Motor neuron (in vitro differentiated cells): Measurements from ENCODE around the gene KRT76. TPM values are rescaled to one million over a fixed set of nuclear protein-coding genes. Genes with fewer than 3 reads are reported as not detected.
A peak's percentile ranks its signal among the peaks of the same experiment; 100 is the strongest.
"Not testable (repeated sequence)": the region's sequence is repeated elsewhere in the genome, so short reads cannot be mapped to it uniquely, and the experiment has no call there.

Source experiments
- ATAC-seq, 8 experiments: fragments of 200-7000 bp; cut with Tn5 transposase; replicated peaks in 6 of 8; 2 replicates each; pipeline ENCODE4 v1.8.0; 2021; ENCODE audit warnings: mild to moderate bottlenecking in 8 of 8, moderate library complexity in 8 of 8
- H3K27ac ChIP-seq, 2 donors: fragments of 250-450 bp; sonication (Bioruptor Pico); 2 replicates each; pipeline ENCODE4 v1.9.0; 2021; ENCODE audit warnings: antibody characterized with exemption in 2 of 2, mild to moderate bottlenecking in 2 of 2, moderate library complexity in 1 of 2
- H3K4me1 ChIP-seq, 2 donors: fragments of 250-450 bp; sonication (Bioruptor Pico); replicated peaks in 1 of 2; 2 replicates each; pipeline ENCODE4 v1.6.1; 2021; ENCODE audit warnings: antibody characterized with exemption in 2 of 2, mild to moderate bottlenecking in 2 of 2, moderate library complexity in 1 of 2
- H3K4me3 ChIP-seq, 5 donors: fragments of 250-450 bp; sonication (Bioruptor Pico); 2 replicates each; pipeline ENCODE4 v1.9.0; 2021; ENCODE audit warnings: antibody characterized with exemption in 5 of 5, mild to moderate bottlenecking in 5 of 5, moderate library complexity in 4 of 5
- WGBS, 10 experiments: fragments of 450-650 bp; shearing (Covaris generic); methylation state at CpG; one replicate each; pipeline ENCODE4 v1.0.0; 2022; 5-methylcytosine and 5-hydroxymethylcytosine counted together
- in situ Hi-C, 9 experiments: fragments of 400-800 bp; cut with MboI; loops; one replicate each; pipeline ENCODE4 v1.15.0; 2021; ENCODE audit warnings: low sequenced_read_pairs in 9 of 9, low pct_unique_long_range_greater_than_20kb in 2 of 9; ENCODE audit not compliant: unreplicated experiment in 9 of 9
- total RNA-seq, 8 experiments: library from RNA; unstranded; fragments of 300-600 nt; gene quantifications; 2 replicates each; pipeline versions ENCODE4 v1.2.3 to v1.2.4, GENCODE V29; 2022

The KRT76 gene
- total RNA-seq, 8 experiments from 2014 or later = 0.08 to 0.38 (median 0.14) TPM; not detected in 3

DNA sequence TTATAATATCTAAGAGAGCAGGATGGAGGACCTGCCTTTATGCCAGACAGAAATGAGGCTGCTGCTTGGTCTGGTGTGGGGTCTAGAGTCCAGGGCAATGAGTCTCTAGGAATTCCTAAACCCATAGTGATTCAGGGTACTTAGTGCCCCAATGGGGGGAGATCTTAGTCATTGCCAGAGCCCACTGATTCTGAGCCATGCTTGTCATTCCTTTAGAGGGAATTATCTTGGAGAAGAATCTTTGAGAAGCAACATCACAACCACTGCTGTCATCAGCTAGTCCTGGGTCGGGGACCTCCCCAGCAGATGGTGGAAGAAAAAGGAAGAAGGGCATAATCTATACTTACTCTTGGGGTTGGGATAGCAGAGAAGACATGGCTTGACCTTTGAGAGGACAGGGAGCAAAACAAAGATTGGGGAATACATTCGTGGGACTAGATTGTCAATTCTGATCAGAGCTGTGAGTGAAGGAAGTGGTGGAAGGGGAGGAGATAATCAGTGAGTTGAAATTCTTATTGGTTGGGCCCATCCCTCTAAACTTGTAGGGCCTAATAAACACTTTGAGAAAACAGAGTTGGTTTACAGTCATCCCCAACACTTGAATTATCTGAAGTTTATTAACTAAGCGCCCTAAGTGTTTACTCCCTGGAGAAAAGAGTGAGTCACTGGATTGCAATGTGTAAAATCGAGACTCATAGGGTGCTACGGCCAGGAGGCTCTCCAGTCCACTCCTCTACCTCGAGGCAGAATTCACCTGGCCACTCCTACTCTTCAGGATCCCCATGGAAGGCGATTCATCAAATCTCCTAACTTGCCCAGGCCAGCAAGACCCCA is 21.7 kb upstream of the KRT76 start:
- H3K27ac ChIP-seq = no peak overlapping the region
- 0 to 83% (median 33%) methylated on average over 1 to 6 of the region's 7 CpGs; no CpG with 5 or more reads in 1 of the 10 experiments for WGBS, 10 experiments
- in situ Hi-C loops = no loop called here
- peak in 1 of 8 experiments; percentile 8 for ATAC-seq
- H3K4me3 ChIP-seq = no peak overlapping the region
- H3K4me1 ChIP-seq = peaks cover 0 to 2% of the 10 kb centered on the region in 2 donors

DNA sequence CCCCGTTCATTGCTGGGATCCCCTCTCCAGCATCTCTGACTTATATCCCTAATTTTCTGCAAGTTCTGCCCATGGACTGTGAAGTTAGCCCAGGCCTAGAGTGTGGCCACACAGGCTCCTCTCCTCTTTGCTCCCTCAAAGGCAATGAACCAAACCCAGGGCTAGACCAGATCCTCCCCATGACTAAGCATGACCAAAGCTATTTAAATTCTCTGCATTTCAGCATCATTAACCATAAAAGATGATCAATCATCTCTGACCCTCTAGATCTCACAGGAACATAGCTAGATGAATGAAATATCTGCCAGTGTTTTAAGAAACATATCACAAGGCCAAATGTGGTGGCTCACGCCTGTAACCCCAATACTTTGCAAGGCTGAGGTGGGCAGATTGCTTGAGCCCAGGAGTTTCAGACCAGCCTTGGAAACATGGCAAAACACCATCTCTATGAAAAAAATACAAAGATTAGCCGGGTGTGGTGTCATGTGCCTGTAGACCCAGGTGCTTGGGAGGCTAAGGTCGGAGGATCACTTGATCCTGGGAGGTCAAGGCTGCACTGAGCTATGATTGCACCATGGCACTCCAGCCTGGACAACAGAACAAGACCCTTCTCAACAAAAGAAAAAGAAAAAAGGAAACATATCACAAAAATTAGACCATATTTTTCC is 21.0 kb upstream of the KRT76 start:
- no peak overlapping the region for H3K27ac ChIP-seq
- peaks cover 0 to 2% of the 10 kb centered on the region in 2 donors for H3K4me1 ChIP-seq
- H3K4me3 ChIP-seq = no peak overlapping the region
- in situ Hi-C loops = no loop called here
- 25 to 90% (median 70%) methylated on average over 1 to 4 of the region's 4 CpGs; no CpG with 5 or more reads in 3 of the 10 experiments for WGBS, 10 experiments
- ATAC-seq = peak in 2 of 8 experiments; percentile 76 to 77

DNA sequence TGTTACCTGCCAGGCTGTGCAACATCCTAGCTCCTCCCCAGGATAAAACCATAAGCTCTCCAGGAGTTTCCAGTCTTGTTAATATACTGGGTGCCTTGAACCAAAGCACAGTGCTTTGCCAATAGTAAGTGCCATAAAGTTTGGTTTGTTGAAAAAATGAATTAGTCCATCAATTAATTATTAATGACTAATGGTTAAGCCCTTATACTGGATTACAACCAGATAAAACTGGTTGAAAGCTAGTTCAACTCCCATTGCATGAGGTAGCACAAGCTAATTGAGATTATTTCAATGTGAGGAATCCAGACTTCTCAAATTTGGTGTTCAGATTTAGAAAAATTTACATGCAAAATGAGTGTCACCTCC is 20.4 kb upstream of the KRT76 start:
- Histone ChIP-seq H3K4me1 (peaks cover 0 to 2% of the 10 kb centered on the region in 2 donors), H3K4me3 (no peak overlapping the region), H3K27ac (no peak overlapping the region)
- in situ Hi-C loops = no loop called here
- ATAC-seq = no peak

DNA sequence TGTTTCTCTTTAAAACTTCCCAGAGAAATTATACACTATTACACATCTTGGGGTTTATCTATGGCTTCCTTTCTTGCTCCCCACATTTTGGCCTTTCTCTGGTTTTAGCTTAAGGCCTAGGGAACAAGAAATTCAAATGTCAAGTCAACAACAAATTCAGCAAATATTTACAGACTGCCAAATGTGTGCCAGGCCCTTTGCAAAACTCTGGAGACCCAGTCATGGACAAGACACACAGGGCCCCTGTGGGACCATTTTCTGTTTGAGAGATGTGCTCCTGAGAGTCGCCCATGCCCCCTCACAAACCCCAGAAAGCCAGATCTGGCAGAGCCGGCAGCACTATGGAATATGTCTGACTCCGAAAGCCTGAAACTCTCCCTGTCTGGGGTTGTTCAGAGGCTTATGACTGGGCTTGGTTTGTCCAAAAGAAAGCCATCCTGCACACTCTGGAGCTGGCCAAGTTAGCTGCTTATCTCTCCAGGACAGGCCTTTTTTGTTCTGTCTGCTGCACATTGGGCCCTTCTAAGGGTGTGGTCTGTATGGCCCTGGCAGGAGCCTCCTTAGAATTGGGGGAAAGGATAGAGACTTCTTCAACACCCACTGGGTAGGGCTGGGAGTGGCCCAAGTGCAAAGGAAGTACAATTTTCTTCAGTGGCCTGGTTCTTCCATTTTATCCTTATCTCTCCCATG is 19.8 kb upstream of the KRT76 start:
- 0 to 92% (median 57%) methylated on average over 1 to 2 of the region's 3 CpGs; no CpG with 5 or more reads in 5 of the 10 experiments for WGBS, 10 experiments
- H3K27ac ChIP-seq = no peak overlapping the region
- no peak for ATAC-seq
- peaks cover 0 to 2% of the 10 kb centered on the region in 2 donors for H3K4me1 ChIP-seq
- in situ Hi-C loops = no loop called here
- no peak overlapping the region for H3K4me3 ChIP-seq

DNA sequence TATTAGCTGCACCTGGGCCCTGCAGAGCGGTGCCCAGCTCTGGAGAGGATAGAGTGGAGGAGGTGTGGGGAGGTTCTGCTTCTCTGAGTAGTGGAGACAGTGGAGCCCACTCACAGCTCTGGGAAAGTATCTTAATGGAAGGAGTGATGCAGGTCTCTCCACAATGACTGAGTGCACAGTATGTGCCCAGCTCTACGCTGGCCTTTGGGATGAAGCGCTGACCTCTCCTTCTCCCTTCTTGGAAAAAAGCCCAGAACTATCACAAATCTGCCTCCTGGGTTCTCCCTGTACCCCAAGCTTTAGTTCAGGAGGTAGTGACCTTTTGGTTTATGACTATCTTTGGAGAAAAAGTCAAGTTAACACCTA is 19.3 kb upstream of the KRT76 start:
- WGBS, 10 experiments = 75 to 100% (median 100%) methylated on average over 1 to 2 of the region's 3 CpGs; no CpG with 5 or more reads in 7 of the 10 experiments
- no peak overlapping the region for H3K4me3 ChIP-seq
- no peak for ATAC-seq
- in situ Hi-C loops = no loop called here
- H3K4me1 ChIP-seq = peaks cover 0 to 2% of the 10 kb centered on the region in 2 donors
- no peak overlapping the region for H3K27ac ChIP-seq

DNA sequence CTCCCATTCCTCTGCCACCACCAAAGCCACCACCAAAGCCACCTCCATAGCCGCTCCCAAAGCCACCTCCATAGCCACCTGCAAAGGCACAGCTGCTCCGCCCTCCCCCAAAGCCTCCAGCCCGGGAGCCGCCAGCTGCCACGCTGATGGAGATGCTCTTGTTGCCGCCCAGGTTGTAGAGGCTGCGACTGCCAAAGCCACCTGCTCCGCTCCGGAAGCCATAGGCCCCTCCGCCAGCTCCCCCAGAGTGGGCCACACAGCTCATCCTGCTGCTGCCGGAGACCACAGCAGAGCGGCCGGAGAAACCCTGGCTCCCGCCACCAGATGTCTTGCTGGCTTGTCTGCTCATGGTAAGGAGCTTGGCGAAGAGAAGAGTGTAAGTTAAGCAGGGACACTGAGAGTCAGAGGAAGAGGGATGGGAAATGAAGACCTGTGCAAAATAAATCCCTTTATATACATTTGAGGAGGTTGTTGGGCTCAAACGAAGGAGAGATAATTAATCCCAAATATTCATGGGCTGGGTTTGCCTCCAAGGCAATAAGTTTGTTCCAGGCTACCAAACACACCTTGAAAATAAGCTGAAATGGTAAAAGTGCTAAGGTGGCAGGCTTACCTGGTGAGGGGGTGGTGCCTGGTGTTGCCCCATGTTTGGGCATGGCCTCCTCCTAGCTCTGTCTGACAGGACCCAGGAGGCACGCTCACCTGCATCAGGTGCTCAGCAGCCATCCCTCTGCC is 18.7 kb upstream of the KRT76 start, which contains the start of gene KRT3:
Gene KRT3 (minus strand): TSS at position 424 of the 735 bp plus-strand sequence. CDS start 75 bp downstream, at position 349.
- in situ Hi-C loops = no loop called here
- no peak within 1 kb of the TSS for H3K4me3 ChIP-seq
- peaks cover 0 to 2% of the 10 kb centered on the region in 2 donors for H3K4me1 ChIP-seq
- H3K27ac ChIP-seq = no peak within 1 kb of the TSS
- ATAC-seq = no peak
- 67 to 89% (median 78%) methylated on average over 1 to 13 of the region's 17 CpGs; no CpG with 5 or more reads in 2 of the 10 experiments for WGBS, 10 experiments

DNA sequence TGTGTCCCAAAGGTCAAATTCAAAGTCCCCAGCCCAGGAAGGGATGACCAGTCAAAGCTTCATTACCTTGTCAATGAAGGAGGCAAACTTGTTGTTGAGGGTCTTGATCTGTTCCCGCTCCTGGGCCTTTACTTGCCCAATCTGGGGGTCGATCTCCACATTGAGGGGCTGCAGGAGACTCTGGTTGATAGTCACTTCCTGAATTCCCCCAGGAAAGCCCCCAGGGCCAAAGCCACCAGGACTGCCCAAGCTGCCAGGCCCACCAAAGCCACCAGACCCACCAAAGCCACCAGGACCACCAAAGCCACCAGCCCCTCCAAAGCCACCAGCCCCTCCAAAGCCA is 18.2 kb upstream of the KRT76 start:
- H3K4me3 ChIP-seq, in situ Hi-C loops, H3K27ac ChIP-seq, H3K4me1 ChIP-seq, ATAC-seq: not testable (repeated sequence)
- WGBS, 10 experiments = 60 to 100% methylated on average over 1 of the region's 2 CpGs; no CpG with 5 or more reads in 8 of the 10 experiments

DNA sequence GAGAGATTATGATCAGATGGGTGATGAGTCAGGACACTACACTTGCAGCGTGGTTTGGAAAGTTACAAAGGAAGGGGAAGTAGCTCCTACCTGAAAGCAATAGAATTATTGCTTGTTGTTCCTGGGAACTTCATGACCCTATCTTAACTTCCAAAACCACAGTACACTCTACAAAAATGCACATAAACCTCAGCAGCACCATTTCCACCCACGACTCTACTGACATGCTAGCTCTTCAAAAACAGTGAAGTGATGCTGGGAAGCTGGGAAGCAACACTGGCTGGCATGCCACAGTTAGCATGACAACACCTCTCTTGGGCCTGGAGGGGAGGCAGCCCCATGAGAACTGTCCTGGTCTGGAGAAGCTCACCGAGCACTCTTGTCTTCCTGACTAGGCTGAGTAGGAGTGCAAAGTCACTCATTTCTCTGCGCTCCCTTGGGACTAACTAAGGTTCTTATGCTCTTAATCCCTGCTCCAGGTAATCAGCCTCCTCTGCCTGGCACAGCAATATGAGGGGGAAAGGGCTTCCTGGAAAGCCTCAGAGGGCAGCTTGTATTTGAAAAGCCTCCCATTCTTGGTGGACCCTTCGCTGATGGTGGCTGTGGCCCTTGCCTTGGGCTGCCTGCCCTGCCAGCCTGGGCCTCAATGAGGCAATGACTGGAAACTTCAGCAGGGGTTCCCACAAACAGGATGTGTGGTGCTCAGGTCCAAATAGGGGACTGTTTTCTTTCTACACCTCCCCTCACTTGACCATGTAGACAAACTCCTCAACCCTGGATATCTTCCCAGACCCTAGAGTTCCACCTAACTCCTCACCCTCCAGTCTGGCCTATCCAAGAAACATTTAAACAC is 17.6 kb upstream of the KRT76 start:
- Histone ChIP-seq H3K4me1 (no peaks in the 10 kb centered on the region), H3K4me3 (no peak overlapping the region), H3K27ac (no peak overlapping the region)
- in situ Hi-C loops = no loop called here
- ATAC-seq = no peak
- 0 to 69% (median 40%) methylated on average over 1 to 2 of the region's 5 CpGs; no CpG with 5 or more reads in 3 of the 10 experiments for WGBS, 10 experiments

DNA sequence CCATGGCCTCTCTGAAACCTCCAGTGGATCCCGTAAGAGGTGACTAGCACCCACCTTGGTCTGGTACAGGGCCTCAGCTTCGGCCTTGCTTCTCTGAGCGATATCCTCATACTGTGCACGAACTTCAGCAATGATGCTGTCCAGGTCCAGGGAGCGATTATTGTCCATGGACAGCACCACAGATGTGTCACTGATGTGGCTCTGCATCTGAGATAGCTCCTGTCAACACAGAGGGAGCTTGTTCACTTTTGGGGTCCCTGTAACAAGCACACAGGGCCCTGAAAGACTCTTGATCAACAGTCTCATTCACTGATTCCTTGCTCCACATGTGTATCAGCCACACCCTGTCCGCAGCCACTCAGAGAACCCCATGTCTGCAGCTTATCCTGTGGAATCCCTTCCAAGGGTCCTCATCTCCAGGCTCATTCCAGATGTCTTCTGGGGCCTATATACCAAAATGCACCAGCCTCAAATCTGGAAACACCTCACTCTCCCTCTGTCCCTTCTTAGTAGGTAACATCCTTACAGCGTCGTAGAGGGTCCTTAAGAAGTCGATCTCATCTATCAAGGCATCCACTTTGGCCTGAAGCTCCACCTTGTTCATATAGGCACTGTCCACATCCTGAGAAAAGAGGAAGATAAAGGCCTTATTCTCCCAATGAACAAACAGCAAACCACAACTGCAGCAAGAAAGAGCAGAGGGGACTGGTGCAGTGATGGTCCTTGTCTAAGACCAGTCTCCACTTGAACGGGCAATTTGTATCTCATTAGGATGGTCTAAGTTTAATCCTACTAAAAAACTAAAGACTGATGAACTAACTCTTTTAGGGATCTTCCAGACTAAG is 15.3 kb upstream of the KRT76 start:
- H3K4me3 ChIP-seq = no peak overlapping the region
- no peak overlapping the region for H3K27ac ChIP-seq
- ATAC-seq = no peak
- in situ Hi-C loops = no loop called here
- WGBS, 10 experiments = 0 to 100% (median 86%) methylated on average over 1 to 9 of the region's 10 CpGs; no CpG with 5 or more reads in 2 of the 10 experiments
- no peaks in the 10 kb centered on the region for H3K4me1 ChIP-seq

DNA sequence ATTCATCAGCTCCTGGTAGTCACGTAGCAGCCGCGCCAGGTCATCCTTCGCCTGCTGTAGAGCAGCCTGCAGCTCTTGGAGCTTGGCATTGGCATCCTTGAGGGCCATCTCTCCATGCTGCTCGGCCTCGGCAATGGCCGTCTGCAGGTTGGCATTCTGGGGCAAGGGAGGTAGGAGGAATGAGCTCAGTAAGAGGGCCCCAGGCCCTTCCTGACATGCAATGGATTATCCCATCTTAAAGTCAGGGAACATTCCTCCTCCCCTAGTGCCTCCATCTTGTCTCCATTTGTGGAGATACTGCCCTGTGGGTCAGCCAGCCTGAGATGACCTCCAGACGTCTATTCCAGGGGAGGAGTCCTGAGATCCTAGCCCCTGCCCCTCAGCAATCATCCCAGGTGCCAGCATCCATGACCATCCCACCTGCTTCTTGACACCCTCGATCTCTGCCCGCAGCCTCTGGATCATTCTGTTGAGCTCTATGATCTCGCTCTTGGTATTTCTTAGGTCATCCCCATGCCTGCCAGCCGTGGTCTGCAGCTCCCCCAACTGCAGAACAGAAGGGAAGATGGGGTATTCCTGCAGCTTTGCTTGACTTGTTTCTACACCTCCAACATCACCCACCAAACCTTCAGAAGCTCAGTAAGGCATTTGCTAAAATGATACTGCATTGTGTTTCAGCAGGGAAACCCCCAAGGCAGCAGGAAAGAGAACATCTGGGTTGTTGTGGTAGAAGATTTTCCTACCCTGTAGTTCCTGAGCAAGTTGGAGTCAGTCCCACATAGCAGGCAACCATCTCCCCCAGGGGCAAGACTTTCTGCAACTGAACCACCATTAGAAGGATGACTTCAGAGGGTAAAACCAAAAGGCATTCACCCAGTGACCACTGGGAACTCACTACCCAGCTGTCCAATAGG is 14.4 kb upstream of the KRT76 start:
- ATAC-seq = no peak
- in situ Hi-C loops = no loop called here
- no peak overlapping the region for H3K4me3 ChIP-seq
- no peak overlapping the region for H3K27ac ChIP-seq
- WGBS, 10 experiments = 60 to 90% (median 73%) methylated on average over 1 to 7 of the region's 12 CpGs; no CpG with 5 or more reads in 5 of the 10 experiments
- no peaks in the 10 kb centered on the region for H3K4me1 ChIP-seq
